Pons (tissue), 1 donor: Measurements from ENCODE around the gene ELMO1.

ENCODE experiments used
- DNase-seq: peaks from one replicate; pipeline ENCODE4 v3.0.0-alpha.2; 2016; ENCODE audit warnings: low spot score

The ELMO1 gene

DNA sequence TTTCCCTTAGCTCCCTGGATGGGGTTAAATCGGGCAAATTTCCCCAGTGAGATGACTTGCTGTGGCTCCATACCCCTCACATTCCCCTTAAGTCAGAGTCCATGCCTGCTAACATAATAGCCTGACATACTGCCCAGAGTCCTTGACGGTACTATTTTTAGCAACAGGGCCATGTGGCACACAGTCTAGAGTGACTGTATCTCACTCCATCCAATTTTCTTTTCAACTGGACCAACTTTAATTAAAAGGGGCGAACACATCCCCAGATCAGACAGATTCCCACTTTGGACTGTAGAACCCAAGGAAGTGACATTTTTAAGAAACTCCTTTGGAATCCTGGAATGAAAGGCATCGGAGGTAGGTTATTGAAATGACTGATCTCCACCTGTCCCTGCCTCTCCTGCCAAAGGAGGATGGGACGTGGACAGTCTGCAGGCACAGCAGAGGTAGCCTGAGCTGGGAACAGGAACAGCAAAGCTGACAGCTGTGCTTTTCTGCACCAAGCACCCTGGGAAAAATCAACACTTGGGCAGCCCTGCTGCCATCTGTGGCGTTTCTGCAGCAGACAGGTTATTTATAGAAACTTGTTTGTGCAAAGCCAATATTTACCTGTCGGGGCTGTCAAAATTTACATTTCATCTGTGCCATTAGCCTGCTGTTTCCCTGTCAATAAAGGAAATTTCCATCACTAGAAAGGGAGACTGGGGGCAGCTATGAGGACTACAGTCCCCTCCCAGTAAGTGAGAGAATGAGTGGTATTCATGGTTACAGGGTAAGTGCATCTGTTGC, 502.9 kb downstream of the ELMO1 start:
- peak; percentile 34 for DNase-seq

- no peak for DNase-seq
These were observed 503.8 kb downstream of the ELMO1 start for GRCh38 chr7:36944838-36945237.

DNA sequence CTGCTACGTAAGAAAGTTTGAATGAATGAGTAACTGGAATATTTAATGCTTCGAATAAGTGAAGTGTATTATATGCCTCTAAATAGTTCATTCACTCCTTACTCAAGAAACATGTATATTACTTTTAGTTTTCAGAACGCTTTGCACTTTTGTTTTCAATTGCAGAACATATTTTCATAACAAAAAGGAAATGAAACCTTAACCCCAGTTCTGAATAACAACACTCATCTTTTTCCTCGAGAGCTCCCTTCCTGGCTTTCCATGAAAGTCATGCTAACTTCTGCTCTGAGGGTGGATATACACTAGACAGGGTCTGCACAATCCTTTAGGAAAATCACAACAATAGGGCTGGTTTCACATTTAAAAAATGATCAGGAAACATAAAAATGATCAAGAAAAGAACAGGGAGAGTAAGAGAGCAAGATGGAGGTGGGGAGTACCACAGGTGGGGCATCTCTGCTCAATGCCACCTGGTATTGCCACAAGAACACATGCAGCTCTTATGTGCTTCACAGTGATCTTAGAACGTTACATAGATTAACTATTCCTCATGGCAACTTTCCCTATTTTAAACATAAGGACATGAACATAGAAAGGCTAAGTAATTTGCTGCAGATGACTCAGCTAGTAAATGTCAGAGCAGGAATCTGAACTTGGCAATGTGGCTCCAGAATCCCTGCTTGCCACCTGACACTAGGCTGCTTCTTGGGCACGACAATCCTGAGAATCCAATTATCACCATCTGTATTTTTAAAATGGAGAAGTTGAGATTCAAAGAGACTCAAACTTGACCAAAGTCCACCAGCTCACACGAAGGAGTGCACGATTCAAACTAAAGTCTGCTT, 504.9 kb downstream of the ELMO1 start:
- DNase-seq = no peak

GRCh38 chr7:36942955-36943354, 505.7 kb downstream of the ELMO1 start:
- no peak for DNase-seq

DNA sequence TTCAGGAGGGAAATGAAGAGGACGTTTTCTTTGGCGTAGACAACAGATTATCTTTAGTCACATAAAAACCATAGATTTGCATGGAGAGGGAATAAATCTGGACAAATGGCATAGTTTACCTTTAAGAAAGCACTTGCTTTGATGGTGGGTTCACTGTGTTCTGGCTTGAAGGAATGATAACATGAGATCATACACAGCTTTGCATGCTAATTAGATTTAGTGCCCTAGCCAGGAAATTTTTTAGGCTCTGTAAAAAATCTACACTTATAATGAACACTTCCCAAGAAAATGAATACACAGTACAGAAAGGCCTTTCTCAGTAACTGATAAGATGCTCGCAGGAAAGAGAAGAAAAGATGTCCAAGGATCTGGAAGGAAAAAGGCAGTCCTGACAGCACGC, 506.1 kb downstream of the ELMO1 start:
- DNase-seq = no peak

DNA sequence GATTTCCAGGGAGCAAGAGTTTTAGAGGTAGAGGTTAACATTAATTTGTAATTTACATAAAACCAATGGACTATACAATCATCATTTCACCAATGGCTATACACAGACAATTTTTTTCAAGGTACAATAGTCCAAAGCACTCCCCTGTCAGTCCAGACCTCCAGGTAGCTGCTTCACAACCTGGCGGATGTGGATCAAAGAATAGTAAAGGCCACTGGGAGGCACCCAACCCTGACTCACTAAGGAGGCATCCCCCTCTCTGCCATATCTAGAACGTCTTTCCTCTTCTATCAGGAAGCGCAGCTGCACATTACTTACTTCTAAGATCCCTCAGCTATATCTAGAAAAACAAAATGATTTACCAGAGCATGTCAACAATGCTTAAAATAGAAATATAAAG, 506.6 kb downstream of the ELMO1 start:
- DNase-seq = no peak

DNA sequence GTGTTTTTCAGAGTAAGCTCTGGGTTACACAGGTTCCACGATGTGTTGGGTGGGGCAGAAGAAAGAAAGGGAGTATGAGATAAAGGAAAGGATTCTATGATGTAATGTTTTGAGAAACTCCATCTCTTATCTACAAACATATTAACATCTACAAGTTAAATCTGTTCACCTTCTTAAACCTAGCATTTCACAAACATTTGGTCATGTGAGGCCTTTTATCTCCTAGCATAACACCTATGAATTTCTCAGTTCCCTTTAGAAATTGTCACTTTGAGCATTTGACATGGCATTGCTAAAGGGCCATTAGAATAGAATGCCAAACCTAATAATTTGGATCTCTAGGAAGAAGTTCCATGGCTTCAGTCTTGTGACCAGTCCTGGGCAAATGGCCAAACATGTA, 507.3 kb downstream of the ELMO1 start:
- DNase-seq = no peak

DNA sequence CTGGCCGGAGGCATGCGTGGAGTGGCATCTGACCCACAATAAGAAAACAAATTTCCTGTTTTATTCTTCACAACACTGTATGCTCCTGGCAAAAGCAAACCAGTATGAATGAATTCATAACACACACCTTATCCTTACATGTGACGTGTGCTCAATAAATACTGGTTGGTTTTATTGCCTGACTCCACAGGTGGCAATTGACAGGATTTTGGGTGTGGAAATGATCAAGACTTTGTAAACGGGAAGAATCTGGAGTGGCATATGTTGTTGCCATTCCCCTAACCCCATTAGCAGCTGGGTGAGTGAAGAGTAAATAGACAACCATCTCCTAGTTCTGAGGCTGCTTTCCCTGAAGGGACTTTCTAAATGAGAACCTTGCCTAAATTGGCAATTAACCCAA, 508.8 kb downstream of the ELMO1 start:
- no peak for DNase-seq

- no peak for DNase-seq
These were observed 510.7 kb downstream of the ELMO1 start for GRCh38 chr7:36937754-36938563.

DNA sequence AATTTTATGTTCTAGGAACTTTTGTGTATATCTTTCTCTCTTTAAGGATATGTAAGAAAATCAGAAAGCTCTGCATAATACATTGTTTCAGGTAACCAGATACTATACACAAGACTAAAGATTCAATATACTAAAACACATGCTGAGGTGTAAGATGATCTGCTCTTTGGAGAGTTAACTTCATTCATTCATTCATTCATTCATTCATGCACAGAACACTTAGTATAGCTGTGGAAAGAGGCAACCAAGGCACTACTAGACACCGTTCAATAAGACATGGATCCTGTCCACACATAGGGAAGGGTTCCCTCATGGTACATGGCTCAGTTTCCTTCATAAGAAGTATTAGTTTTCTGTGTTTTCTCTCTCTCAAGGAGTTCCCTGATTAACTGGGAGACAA, 516.8 kb downstream of the ELMO1 start:
- DNase-seq = no peak

DNA sequence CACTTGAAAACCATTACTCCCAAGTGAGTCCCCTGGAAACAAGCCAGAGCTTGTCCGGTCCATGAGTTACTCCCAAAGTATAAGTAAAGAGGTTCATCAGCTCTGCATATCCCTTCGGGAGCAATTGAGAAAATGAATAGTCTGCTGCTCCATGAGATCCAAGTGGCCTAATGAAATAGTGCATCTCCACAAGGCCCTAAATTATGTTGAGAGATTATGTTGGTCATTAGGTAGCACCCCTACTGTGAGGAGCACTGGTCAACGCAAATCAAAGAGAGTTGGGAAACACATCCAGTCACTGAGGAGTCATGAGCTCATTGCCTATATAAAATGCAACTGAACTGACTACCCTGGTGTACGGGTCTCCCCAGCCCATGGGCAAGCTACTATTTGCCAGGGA, 518.9 kb downstream of the ELMO1 start:
- no peak for DNase-seq

DNA sequence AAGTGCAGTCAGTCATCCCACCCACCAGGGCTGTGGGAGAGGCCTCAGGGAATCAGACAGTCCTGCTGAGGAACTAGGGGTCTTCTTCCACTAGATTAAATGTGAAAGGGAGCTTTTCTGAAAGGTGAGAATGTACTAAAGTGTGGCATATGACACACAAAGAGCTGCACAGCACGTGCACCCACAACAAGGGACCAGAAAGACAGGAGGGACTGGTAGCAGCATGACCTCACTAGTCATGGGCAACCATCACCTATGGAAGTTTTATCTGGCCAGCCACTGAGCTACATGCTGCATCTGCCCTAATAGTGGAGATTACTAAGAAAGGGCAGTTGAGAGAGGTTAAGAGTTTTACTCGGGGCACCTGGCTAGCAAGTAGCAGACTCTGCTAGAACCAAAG, 519.9 kb downstream of the ELMO1 start:
- DNase-seq = no peak

GRCh38 chr7:36928311-36928710, 520.4 kb downstream of the ELMO1 start:
- no peak for DNase-seq

- DNase-seq = no peak
These were observed 523.0 kb downstream of the ELMO1 start for GRCh38 chr7:36925691-36926090.

DNA sequence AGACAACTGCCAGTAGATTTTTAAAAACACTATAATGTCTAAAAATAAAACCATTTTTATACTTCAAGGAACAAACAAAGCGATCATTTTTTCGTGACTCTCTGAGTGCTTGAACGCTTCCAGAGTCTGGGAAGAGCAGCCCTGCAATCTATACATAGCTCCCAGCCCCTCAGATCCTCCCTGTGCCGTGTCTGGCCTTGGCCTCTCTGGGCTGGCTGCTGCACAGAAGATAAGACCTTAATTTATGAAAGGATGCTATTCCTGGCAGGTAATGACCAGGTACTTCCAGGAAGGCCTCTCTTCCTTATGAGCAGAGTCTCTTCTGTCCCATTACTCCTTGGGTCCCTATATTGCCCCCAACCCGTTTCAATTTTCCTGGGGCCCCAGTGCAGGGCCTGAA, 523.5 kb downstream of the ELMO1 start:
- no peak for DNase-seq

- peak; percentile 29 for DNase-seq
These were observed 524.7 kb downstream of the ELMO1 start for GRCh38 chr7:36923943-36924436.

- DNase-seq = no peak
These were observed 525.5 kb downstream of the ELMO1 start for GRCh38 chr7:36923185-36923584.

DNA sequence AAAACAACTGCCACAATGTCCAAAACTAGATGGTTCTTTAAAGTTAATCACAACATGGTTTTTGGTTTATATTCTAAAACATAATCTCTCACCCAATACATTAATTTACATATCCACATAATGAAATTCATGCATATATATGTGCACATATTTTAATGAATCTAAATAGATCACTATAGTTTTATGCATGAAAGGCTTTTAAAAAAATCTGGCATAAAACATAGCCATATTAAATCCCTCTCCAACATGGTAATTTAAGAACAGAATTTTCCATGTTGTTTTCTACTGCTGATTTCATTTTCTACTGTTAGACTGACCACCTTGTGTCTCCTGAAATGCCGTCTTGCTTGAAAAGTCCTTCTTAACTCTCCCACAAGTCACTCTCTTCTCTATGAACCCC, 528.2 kb downstream of the ELMO1 start:
- no peak for DNase-seq

DNA sequence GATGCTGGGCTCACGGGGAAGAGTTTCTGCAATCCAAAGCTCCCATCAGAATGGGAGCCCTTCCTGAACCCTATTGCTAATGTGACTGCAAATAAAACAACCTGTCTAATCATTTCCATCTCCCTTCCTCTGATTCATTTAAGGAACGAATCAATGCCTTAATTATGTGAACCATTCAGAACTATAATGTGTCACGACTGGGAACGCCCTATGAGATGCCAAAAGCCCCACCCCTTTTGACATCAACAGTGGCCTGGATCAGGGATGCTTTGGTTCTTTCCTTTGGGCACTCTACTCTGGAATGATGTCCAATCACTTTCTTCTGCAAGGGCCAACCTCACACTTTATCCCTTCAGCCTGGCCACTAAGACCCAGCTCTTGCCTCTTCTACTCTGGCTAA, 528.9 kb downstream of the ELMO1 start:
- no peak for DNase-seq

GRCh38 chr7:36918591-36918990, 530.1 kb downstream of the ELMO1 start:
- no peak for DNase-seq

DNA sequence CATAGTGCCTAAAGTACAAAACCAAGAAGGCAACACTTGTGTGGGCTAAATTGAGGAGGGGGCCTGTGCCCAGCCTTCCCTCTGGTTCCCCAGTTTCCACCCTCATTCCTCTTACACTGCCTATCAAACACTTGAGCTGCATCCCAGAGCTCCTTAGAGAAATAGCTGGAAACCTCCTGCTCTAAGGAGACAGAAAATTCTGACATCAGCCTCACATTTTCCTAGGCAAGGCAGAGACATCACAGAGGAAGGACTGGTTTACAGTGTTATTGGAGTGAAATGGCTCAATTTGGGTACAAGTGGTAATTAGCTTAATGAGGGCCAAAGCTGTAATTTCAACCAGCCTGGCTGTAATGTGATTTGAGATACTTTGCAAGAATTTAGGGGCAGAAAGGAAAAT, 532.0 kb downstream of the ELMO1 start:
- DNase-seq = no peak

- no peak for DNase-seq
These were observed 532.5 kb downstream of the ELMO1 start for GRCh38 chr7:36916116-36916515.
